Measurements from ENCODE around the gene STX1B. TPM values are rescaled to one million over a fixed set of nuclear protein-coding genes. Genes with fewer than 3 reads are reported as not detected.

The STX1B gene
- 1 to 10 TPM in 3 of 4 donors, under 1 TPM in 1; 0.84 to 6.1 (median 1.3) TPM for total RNA-seq

- TF ChIP-seq EP300 (IDR thresholded peaks at IDR 0.05) (no peak), POLR2A (IDR thresholded peaks at IDR 0.05) (no peak), CTCF (IDR thresholded peaks at IDR 0.05) (no peak)
- Histone ChIP-seq H3K4me3 (peak within 1 kb of the TSS in 1 of 4 donors; percentile 17), H3K27me3 (peaks cover 0 to 58% of the 10 kb centered on the region in 2 donors)
Observed at GRCh38 chr16:31010585-31011325, at the start of gene STX1B. TSS of gene STX1B (minus strand) at chr16:31010638. CDS start at chr16:31010396, 242 bp downstream.

GRCh38 chr16:31055613-31056012, 45.2 kb upstream of the STX1B start:
- Histone ChIP-seq H3K4me3 (no peak overlapping the region), H3K9me3 (no peaks in the 10 kb centered on the region), H3K27ac (no peak overlapping the region), H3K36me3 (peaks cover 0 to 21% (median 0%) of the 10 kb centered on the region in 3 donors), H3K4me1 (peaks cover 0 to 6% (median 0%) of the 10 kb centered on the region in 4 donors), H3K27me3 (no peaks in the 10 kb centered on the region)
- WGBS, 2 donors: 81 to 88% methylated on average over 4 of the region's 4 CpGs
- DNase-seq (ENCODE audit: low spot score in 2 of 2): no peak
- TF ChIP-seq POLR2A (IDR thresholded peaks at IDR 0.05): no peak
- no peak for TF ChIP-seq CTCF (IDR thresholded peaks at IDR 0.05)
- no peak for TF ChIP-seq EP300 (IDR thresholded peaks at IDR 0.05)

More at GRCh38 chr16:31010585-31011325, at the start of gene STX1B:
- Histone ChIP-seq H3K4me1 (peaks cover 0 to 6% (median 2%) of the 10 kb centered on the region in 4 donors), H3K9me3 (no peaks in the 10 kb centered on the region), H3K27ac (no peak within 1 kb of the TSS), H3K36me3 (no peaks in the 10 kb centered on the region)
- 2 to 15% methylated on average over 21 to 22 of the region's 45 CpGs for WGBS, 2 donors
- no peak for DNase-seq (ENCODE audit: low spot score in 2 of 2)

GRCh38 chr16:31052114-31052513, 41.7 kb upstream of the STX1B start:
- 43 to 46% methylated on average over 2 of the region's 2 CpGs for WGBS, 2 donors
- Histone ChIP-seq H3K36me3 (no peaks in the 10 kb centered on the region), H3K27ac (peak overlapping the region in 2 of 4 donors; percentile 36 to 55), H3K27me3 (no peaks in the 10 kb centered on the region), H3K4me3 (no peak overlapping the region), H3K9me3 (no peaks in the 10 kb centered on the region), H3K4me1 (peaks cover 0 to 6% (median 0%) of the 10 kb centered on the region in 4 donors)
- no peak for TF ChIP-seq CTCF (IDR thresholded peaks at IDR 0.05)
- TF ChIP-seq POLR2A (IDR thresholded peaks at IDR 0.05): no peak
- TF ChIP-seq EP300 (IDR thresholded peaks at IDR 0.05): peak in 1 of 2 donors; percentile 32
- DNase-seq (ENCODE audit: low spot score in 2 of 2): peak in 1 of 2 donors; percentile 54

- H3K27ac ChIP-seq: no peak overlapping the region
- no peaks in the 10 kb centered on the region for H3K36me3 ChIP-seq
- WGBS, 2 donors: 73 to 81% methylated on average over 10 of the region's 10 CpGs
- no peaks in the 10 kb centered on the region for H3K9me3 ChIP-seq
- no peak for TF ChIP-seq EP300 (IDR thresholded peaks at IDR 0.05)
- TF ChIP-seq POLR2A (IDR thresholded peaks at IDR 0.05): no peak
- no peak for TF ChIP-seq CTCF (IDR thresholded peaks at IDR 0.05)
- DNase-seq (ENCODE audit: low spot score in 2 of 2): no peak
- peaks cover 0 to 6% (median 0%) of the 10 kb centered on the region in 4 donors for H3K4me1 ChIP-seq
- no peak overlapping the region for H3K4me3 ChIP-seq
- H3K27me3 ChIP-seq: no peaks in the 10 kb centered on the region
Observed at GRCh38 chr16:31050280-31051030, 40.0 kb upstream of the STX1B start.

Data from tibial nerve (tissue), 4 donors.